Activated CD4-positive, alpha-beta T cell treated with anti-CD3 and anti-CD28 coated beads, Interleukin-2, amount 50 U/mL, for 48 hours (primary cell): ENCODE results near the gene INPP5J.
"Not testable (repeated sequence)": the region's sequence is repeated elsewhere in the genome, so short reads cannot be mapped to it uniquely, and the experiment has no call there.

Experiments used
- DNase-seq, 2 experiments: peaks; one replicate each; pipeline ENCODE4 v3.0.0-alpha.2; 2020

INPP5J gene

GRCh38 chr22:31155422-31155821 is 32.7 kb downstream of the INPP5J start:
- DNase-seq: no peak

GRCh38 chr22:31160328-31160978 is 37.7 kb downstream of the INPP5J start:
- DNase-seq: peak in 1 of 2 experiments; percentile 17

GRCh38 chr22:31161386-31161785 is 38.6 kb downstream of the INPP5J start:
- DNase-seq: no peak

- no peak for DNase-seq
Measured at GRCh38 chr22:31162015-31162765, 39.4 kb downstream of the INPP5J start.

- DNase-seq: no peak
Measured at GRCh38 chr22:31170971-31171370, 48.2 kb downstream of the INPP5J start.

- not testable (repeated sequence) for DNase-seq
Measured at GRCh38 chr22:31171734-31172133, 49.0 kb downstream of the INPP5J start.

- DNase-seq: peak; percentile 6 to 9
Measured at GRCh38 chr22:31173386-31174145, 50.8 kb downstream of the INPP5J start.

- no peak for DNase-seq
Measured at GRCh38 chr22:31176923-31177322, 54.2 kb downstream of the INPP5J start.

- no peak for DNase-seq
Measured at GRCh38 chr22:31177420-31178162, 54.8 kb downstream of the INPP5J start.

- no peak for DNase-seq
Measured at GRCh38 chr22:31178859-31179258, 56.1 kb downstream of the INPP5J start.

GRCh38 chr22:31179345-31179744 is 56.6 kb downstream of the INPP5J start:
- no peak for DNase-seq

- DNase-seq: no peak
Measured at GRCh38 chr22:31184015-31184414, 61.2 kb downstream of the INPP5J start.
